ENCODE data around the gene MCF2L.

The MCF2L gene

GRCh38 chr13:112983042-112983305 is 14.0 kb downstream of the MCF2L start:
- no peak for DNase-seq

- DNase-seq: peak; percentile 51
Observed at GRCh38 chr13:112983428-112984196, 14.6 kb downstream of the MCF2L start.

GRCh38 chr13:112984501-112984900 is 15.5 kb downstream of the MCF2L start:
- peak; percentile 39 for DNase-seq

- DNase-seq: peak; percentile 64
Observed at GRCh38 chr13:112984954-112985802, 16.2 kb downstream of the MCF2L start.

GRCh38 chr13:112985803-112986408 is 16.9 kb downstream of the MCF2L start:
- DNase-seq: no peak

- DNase-seq: no peak
Observed at GRCh38 chr13:112986470-112986869, 17.5 kb downstream of the MCF2L start.

GRCh38 chr13:112986946-112987681 is 18.1 kb downstream of the MCF2L start:
- no peak for DNase-seq

- DNase-seq: no peak
Observed at GRCh38 chr13:112987682-112988024, 18.6 kb downstream of the MCF2L start.

GRCh38 chr13:112990783-112991182 is 21.8 kb downstream of the MCF2L start:
- peak; percentile 96 for DNase-seq

- DNase-seq: peak; percentile 7
Observed at GRCh38 chr13:112991609-112992008, 22.6 kb downstream of the MCF2L start.

- DNase-seq: no peak
Observed at GRCh38 chr13:112992931-112993680, 24.1 kb downstream of the MCF2L start.

- no peak for DNase-seq
Observed at GRCh38 chr13:112994084-112994780, 25.2 kb downstream of the MCF2L start.

- DNase-seq: no peak
Observed at GRCh38 chr13:112994781-112995355, 25.9 kb downstream of the MCF2L start.

- DNase-seq: peak; percentile 38
Observed at GRCh38 chr13:112995395-112996191, 26.6 kb downstream of the MCF2L start.

- DNase-seq: no peak
Observed at GRCh38 chr13:112996671-112997091, 27.7 kb downstream of the MCF2L start.

GRCh38 chr13:112997188-112998130 is 28.4 kb downstream of the MCF2L start:
- no peak for DNase-seq

GRCh38 chr13:112998521-112999280 is 29.7 kb downstream of the MCF2L start:
- DNase-seq: no peak

- DNase-seq: peak; percentile 45
Observed at GRCh38 chr13:112999414-113000177, 30.6 kb downstream of the MCF2L start.
